Measurements from ENCODE around the gene RARRES2. TPM values are rescaled to one million over a fixed set of nuclear protein-coding genes. Genes with fewer than 3 reads are reported as not detected.
A peak's percentile ranks its signal among the peaks of the same experiment; 100 is the strongest.

The RARRES2 gene
- total RNA-seq, 2 donors from 2014 or later = 86.7 to 122 TPM

GRCh38 chr7:150335108-150335773 lies 6.2 kb downstream of the RARRES2 start:
- H3K27ac ChIP-seq = no peak overlapping the region
- DNase-seq = no peak

DNA sequence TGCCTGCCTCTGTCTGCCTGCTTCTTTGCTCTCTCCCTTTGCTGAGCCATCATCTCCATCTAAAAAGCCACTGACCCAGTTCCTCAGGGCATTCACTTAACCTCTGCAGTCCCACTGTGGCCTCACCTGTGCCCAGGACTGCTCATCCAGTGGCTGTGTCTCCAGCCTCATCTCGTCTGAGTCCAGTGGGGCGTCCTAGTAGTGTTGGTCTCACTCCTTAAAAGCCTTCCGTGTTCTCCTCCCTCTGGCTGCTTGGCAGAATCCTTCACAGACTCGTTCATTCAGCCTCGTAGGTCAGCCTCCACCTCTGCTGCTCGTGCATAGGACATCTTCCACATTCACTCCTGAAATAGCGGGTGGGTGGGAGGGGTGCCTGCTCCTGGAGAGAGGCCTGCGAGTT lies 7.3 kb downstream of the RARRES2 start:
- H3K4me3 ChIP-seq = no peak overlapping the region
- no peak overlapping the region for H3K27ac ChIP-seq
- no peaks in the 10 kb centered on the region for H3K9me3 ChIP-seq
- no peaks in the 10 kb centered on the region for H3K27me3 ChIP-seq
- TF ChIP-seq CTCF (IDR thresholded peaks at IDR 0.05) = no peak
- DNase-seq = no peak
- H3K4me1 ChIP-seq = peaks cover 10% of the 10 kb centered on the region
- H3K36me3 ChIP-seq = no peaks in the 10 kb centered on the region
- intact Hi-C loops (cut with DNase I) = no loop called here
- no peak overlapping the region for H3K9ac ChIP-seq (ENCODE audit: low read depth in 2 of 2, low read length in 2 of 2)

More at GRCh38 chr7:150335108-150335773, 6.2 kb downstream of the RARRES2 start:
- H3K36me3 ChIP-seq = no peaks in the 10 kb centered on the region
- no peaks in the 10 kb centered on the region for H3K27me3 ChIP-seq
- H3K9ac ChIP-seq (ENCODE audit: low read depth in 2 of 2, low read length in 2 of 2) = peak overlapping the region in 1 of 2 donors; percentile 34
- no peak overlapping the region for H3K4me3 ChIP-seq
- no peaks in the 10 kb centered on the region for H3K9me3 ChIP-seq
- peaks cover 16% of the 10 kb centered on the region for H3K4me1 ChIP-seq
- intact Hi-C loops (cut with DNase I) = no loop called here
- no peak for TF ChIP-seq CTCF (IDR thresholded peaks at IDR 0.05)

- Histone ChIP-seq H3K27me3 (no peaks in the 10 kb centered on the region), H3K27ac (no peak overlapping the region), H3K36me3 (no peaks in the 10 kb centered on the region), H3K4me1 (peaks cover 10% of the 10 kb centered on the region), H3K9me3 (no peaks in the 10 kb centered on the region), H3K9ac (ENCODE audit: low read depth in 2 of 2, low read length in 2 of 2) (no peak overlapping the region), H3K4me3 (no peak overlapping the region)
- TF ChIP-seq CTCF (IDR thresholded peaks at IDR 0.05) = no peak
- no peak for DNase-seq
- intact Hi-C loops (cut with DNase I) = no loop called here
Observed at GRCh38 chr7:150333659-150334058, 7.8 kb downstream of the RARRES2 start.

- no peak overlapping the region for H3K4me3 ChIP-seq
- intact Hi-C loops (cut with DNase I) = no loop called here
- no peaks in the 10 kb centered on the region for H3K27me3 ChIP-seq
- H3K9me3 ChIP-seq = no peaks in the 10 kb centered on the region
- H3K4me1 ChIP-seq = peaks cover 10% of the 10 kb centered on the region
- H3K9ac ChIP-seq (ENCODE audit: low read depth in 2 of 2, low read length in 2 of 2) = no peak overlapping the region
- no peak for TF ChIP-seq CTCF (IDR thresholded peaks at IDR 0.05)
- no peak overlapping the region for H3K27ac ChIP-seq
- no peak for DNase-seq
- H3K36me3 ChIP-seq = no peaks in the 10 kb centered on the region
Observed at GRCh38 chr7:150332852-150333635, 8.4 kb downstream of the RARRES2 start.

- DNase-seq = no peak
- no peak overlapping the region for H3K4me3 ChIP-seq
- no peaks in the 10 kb centered on the region for H3K36me3 ChIP-seq
Observed at GRCh38 chr7:150330211-150330885, 11.1 kb downstream of the RARRES2 start.

More at GRCh38 chr7:150330211-150330885, 11.1 kb downstream of the RARRES2 start:
- intact Hi-C loops (cut with DNase I) = no loop called here
- no peak overlapping the region for H3K27ac ChIP-seq
- no peaks in the 10 kb centered on the region for H3K9me3 ChIP-seq
- TF ChIP-seq CTCF (IDR thresholded peaks at IDR 0.05) = no peak
- H3K9ac ChIP-seq (ENCODE audit: low read depth in 2 of 2, low read length in 2 of 2) = no peak overlapping the region
- H3K27me3 ChIP-seq = no peaks in the 10 kb centered on the region
- H3K4me1 ChIP-seq = no peaks in the 10 kb centered on the region
